HFFc6 (cell line): ENCODE measurements around the gene NELFCD. TPM values are rescaled to one million over a fixed set of nuclear protein-coding genes. Genes with fewer than 3 reads are reported as not detected.

Source experiments
- DNase-seq: peaks from one replicate; pipeline ENCODE4 v3.0.0-alpha.2; 2018
- H3K27ac Mint-ChIP-seq: 2 replicates; pipeline ENCODE4 v1.8.0; 2020; ENCODE audit warnings: mild to moderate bottlenecking, mixed read lengths
- H3K27me3 Mint-ChIP-seq: 2 replicates; pipeline ENCODE4 v1.8.0; 2021; ENCODE audit warnings: mild to moderate bottlenecking, moderate library complexity, mixed read lengths; ENCODE audit not compliant: insufficient read depth
- H3K36me3 Mint-ChIP-seq: 2 replicates; pipeline ENCODE4 v1.8.0; 2021; ENCODE audit warnings: low read depth, mixed read lengths
- H3K4me1 Mint-ChIP-seq: 2 replicates; pipeline ENCODE4 v1.8.0; 2020; ENCODE audit warnings: low read depth, mixed read lengths
- H3K4me3 Mint-ChIP-seq: 2 replicates; pipeline ENCODE4 v1.8.0; 2020; ENCODE audit warnings: mild to moderate bottlenecking, moderate library complexity, mixed read lengths
- H3K9me3 Mint-ChIP-seq: 2 replicates; pipeline ENCODE4 v1.8.0; 2020; ENCODE audit warnings: mild to moderate bottlenecking, mixed read lengths
- total RNA-seq, 6 experiments: library from RNA; stranded (reverse); fragmentation: NEBNext Ultra II Directional; extraction: Animal tissue kit (Norgen Biotek cat#: 25700); gene quantifications; 2 replicates in 1 of 6; 3 replicates in 5 of 6; pipeline ENCODE4 v1.2.3, GENCODE V29; 2021
- TF ChIP-seq, protein P1 (sequence below): fragments of 200-600 bp; sonication (generic); IDR thresholded peaks from 2 replicates; pipeline ENCODE4 v1.5.0; 2021; ENCODE audit warnings: antibody characterized with exemption, mild to moderate bottlenecking

The NELFCD gene
- total RNA-seq, 6 experiments from 2014 or later, result 52.3 to 64.0 (median 62.1) TPM

DNA sequence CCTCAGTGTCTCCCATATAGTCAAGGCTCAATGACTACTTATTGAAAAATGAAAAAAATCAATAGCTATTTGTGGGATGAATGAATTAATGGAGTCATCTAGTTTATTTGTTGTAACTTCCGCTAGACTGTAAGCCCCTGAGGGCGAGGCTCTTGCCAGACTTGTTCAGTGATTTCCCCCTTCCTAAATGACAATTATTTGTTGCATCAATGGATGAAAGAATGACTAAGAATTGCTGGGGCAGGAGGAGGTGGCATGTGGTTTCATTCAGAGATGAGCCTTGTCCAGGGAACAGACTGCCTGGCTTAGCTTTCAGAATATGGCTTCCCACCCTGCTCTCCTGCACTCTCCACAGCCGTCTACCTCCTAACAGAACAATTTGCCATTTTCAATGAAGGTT lies 62.6 kb downstream of the NELFCD start:
- H3K36me3 Mint-ChIP-seq, result peaks cover 22% of the 10 kb centered on the region
- TF ChIP-seq, protein P1, sequence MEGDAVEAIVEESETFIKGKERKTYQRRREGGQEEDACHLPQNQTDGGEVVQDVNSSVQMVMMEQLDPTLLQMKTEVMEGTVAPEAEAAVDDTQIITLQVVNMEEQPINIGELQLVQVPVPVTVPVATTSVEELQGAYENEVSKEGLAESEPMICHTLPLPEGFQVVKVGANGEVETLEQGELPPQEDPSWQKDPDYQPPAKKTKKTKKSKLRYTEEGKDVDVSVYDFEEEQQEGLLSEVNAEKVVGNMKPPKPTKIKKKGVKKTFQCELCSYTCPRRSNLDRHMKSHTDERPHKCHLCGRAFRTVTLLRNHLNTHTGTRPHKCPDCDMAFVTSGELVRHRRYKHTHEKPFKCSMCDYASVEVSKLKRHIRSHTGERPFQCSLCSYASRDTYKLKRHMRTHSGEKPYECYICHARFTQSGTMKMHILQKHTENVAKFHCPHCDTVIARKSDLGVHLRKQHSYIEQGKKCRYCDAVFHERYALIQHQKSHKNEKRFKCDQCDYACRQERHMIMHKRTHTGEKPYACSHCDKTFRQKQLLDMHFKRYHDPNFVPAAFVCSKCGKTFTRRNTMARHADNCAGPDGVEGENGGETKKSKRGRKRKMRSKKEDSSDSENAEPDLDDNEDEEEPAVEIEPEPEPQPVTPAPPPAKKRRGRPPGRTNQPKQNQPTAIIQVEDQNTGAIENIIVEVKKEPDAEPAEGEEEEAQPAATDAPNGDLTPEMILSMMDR, result no peak
- no peaks in the 10 kb centered on the region; the same call in 1 of the 2 replicates for H3K9me3 Mint-ChIP-seq
- peak overlapping the region; percentile 71 for H3K27ac Mint-ChIP-seq
- peaks cover 2% of the 10 kb centered on the region; the same call in 1 of the 2 replicates for H3K27me3 Mint-ChIP-seq
- DNase-seq, result peak; percentile 46
- peaks cover 57% of the 10 kb centered on the region for H3K4me1 Mint-ChIP-seq
- peak overlapping the region; percentile 69 for H3K4me3 Mint-ChIP-seq

DNA sequence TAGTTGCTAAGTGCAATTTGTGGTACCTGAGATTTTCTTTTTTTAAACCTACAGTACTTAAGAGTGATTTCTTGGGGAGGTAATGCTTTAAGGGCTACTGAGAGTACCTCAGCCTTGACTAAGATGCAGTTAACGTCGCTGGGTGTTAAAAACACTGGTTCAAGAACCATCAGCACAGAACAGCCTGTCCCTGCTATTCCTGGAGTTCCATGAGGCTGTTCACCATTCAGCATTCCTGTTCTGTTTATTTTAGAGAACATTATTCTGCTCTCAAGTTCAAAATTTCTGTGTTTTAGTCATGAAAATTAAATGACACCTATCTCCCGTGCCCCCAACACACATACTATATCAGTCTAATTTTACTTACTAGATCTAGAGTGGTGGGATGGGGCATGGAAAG lies 63.2 kb downstream of the NELFCD start:
- Mint-ChIP-seq H3K27ac (no peak overlapping the region; the same call in 1 of the 2 replicates), H3K9me3 (no peaks in the 10 kb centered on the region; the same call in 1 of the 2 replicates), H3K36me3 (peaks cover 22% of the 10 kb centered on the region), H3K4me1 (peaks cover 51% of the 10 kb centered on the region), H3K27me3 (peaks cover 4% of the 10 kb centered on the region; the same call in 1 of the 2 replicates), H3K4me3 (no peak overlapping the region)
- DNase-seq, result no peak
- TF ChIP-seq, protein P1, result no peak

Other genes starting within 250 kb of the NELFCD start
- gene GNAS-AS1, start 130.4 kb upstream of the NELFCD start, total RNA-seq, result 1 to 10 TPM; 1.0 to 1.5 (median 1.3) TPM
- 1,000 to 10,000 TPM in 2 of 6 experiments, 100 to 1,000 TPM in 4; 820 to 1,032 (median 914) TPM for gene GNAS, start 128.5 kb upstream of the NELFCD start, total RNA-seq
- gene CTSZ, start 26.0 kb downstream of the NELFCD start, total RNA-seq, result 100 to 1,000 TPM; 124 to 240 (median 136) TPM
- gene TUBB1, start 38.2 kb downstream of the NELFCD start, total RNA-seq, result not detected
- gene ATP5F1E, start 51.1 kb downstream of the NELFCD start, total RNA-seq, result 10 to 100 TPM; 75.0 to 91.4 (median 84.4) TPM
- 10 to 100 TPM; 55.2 to 64.1 (median 59.8) TPM for gene PRELID3B, start 61.5 kb downstream of the NELFCD start, total RNA-seq
- not detected for gene ZNF831, start 182.6 kb downstream of the NELFCD start, total RNA-seq